Neural cell (in vitro differentiated cells): ENCODE results near the gene CLUH. TPM values are rescaled to one million over a fixed set of nuclear protein-coding genes. Genes with fewer than 3 reads are reported as not detected.

Experiments used
- H2AFZ ChIP-seq: fragments of 200-600, 300-800 bp; sonication (generic), shearing (Covaris generic); 2 replicates; pipeline ENCODE4 v1.6.0; 2014; ENCODE audit warnings: low read depth, mild to moderate bottlenecking, antibody characterized with exemption, low read length, moderate library complexity
- H3F3A ChIP-seq: fragments of 200-600 bp; shearing (Covaris generic); 2 replicates; pipeline ENCODE4 v1.6.1; 2016; ENCODE audit warnings: mild to moderate bottlenecking, moderate library complexity, mixed read lengths, antibody characterized with exemption, low read length; ENCODE audit not compliant: insufficient read depth, poor library complexity, severe bottlenecking
- H3K27ac ChIP-seq: fragments of 200-600, 300-800 bp; sonication (generic), shearing (Covaris generic); 2 replicates; pipeline ENCODE4 v1.5.1; 2014; ENCODE audit warnings: mild to moderate bottlenecking, low read length, moderate library complexity
- H3K27me3 ChIP-seq: fragments of 300-800, 200-600 bp; sonication (generic), shearing (Covaris generic); 2 replicates; pipeline ENCODE4 v1.6.0; 2014; ENCODE audit warnings: mild to moderate bottlenecking, low read depth, low read length, moderate library complexity; ENCODE audit not compliant: insufficient read depth
- H3K36me3 ChIP-seq: fragments of 300-800, 200-600 bp; sonication (generic), shearing (Covaris generic); 2 replicates; pipeline ENCODE4 v1.5.1; 2014; ENCODE audit warnings: mild to moderate bottlenecking, antibody characterized with exemption, low read length, moderate library complexity; ENCODE audit not compliant: insufficient read depth
- H3K4me2 ChIP-seq: fragments of 300-800, 200-600 bp; sonication (generic), shearing (Covaris generic); 2 replicates; pipeline ENCODE4 v1.6.0; 2014; ENCODE audit warnings: mild to moderate bottlenecking, low read length
- H3K4me3 ChIP-seq: fragments of 300-800, 200-600 bp; sonication (generic), shearing (Covaris generic); 2 replicates; pipeline ENCODE4 v1.5.1; 2014; ENCODE audit warnings: mild to moderate bottlenecking, low read length, moderate library complexity
- H3K79me2 ChIP-seq: fragments of 200-600 bp; shearing (Covaris generic); replicated peaks from 2 replicates; pipeline ENCODE4 v1.6.0; 2014; ENCODE audit warnings: mild to moderate bottlenecking, low read length, moderate library complexity; ENCODE audit not compliant: insufficient read depth
- H3K9ac ChIP-seq: fragments of 300-800, 200-600 bp; sonication (generic), shearing (Covaris generic); 2 replicates; pipeline ENCODE4 v1.6.1; 2016; ENCODE audit warnings: mild to moderate bottlenecking, low read length, mixed read lengths
- H3K9me2 ChIP-seq: fragments of 200-600 bp; shearing (Covaris generic); 2 replicates; pipeline ENCODE4 v1.6.1; 2016; ENCODE audit warnings: mild to moderate bottlenecking, low read length, mixed read lengths; ENCODE audit not compliant: insufficient read depth
- H3K9me3 ChIP-seq: fragments of 200-600, 300-800 bp; sonication (generic), shearing (Covaris generic); 2 replicates; pipeline ENCODE4 v1.6.1; 2016; ENCODE audit warnings: mild to moderate bottlenecking, mixed run types, low read length, moderate library complexity, mixed read lengths
- H4K20me1 ChIP-seq: fragments of 200-600 bp; shearing (Covaris generic); 2 replicates; pipeline ENCODE4 v1.6.1; 2016; ENCODE audit warnings: mild to moderate bottlenecking, mixed run types; ENCODE audit not compliant: insufficient read depth
- CTCF ChIP-seq: fragments of 450-650 bp; IDR thresholded peaks from 2 replicates; pipeline ENCODE4 v1.5.1; 2014; ENCODE audit warnings: antibody characterized with exemption, mild to moderate bottlenecking, moderate library complexity; ENCODE audit not compliant: poor library complexity, severe bottlenecking
- EP300 ChIP-seq: fragments of 450-650 bp; conservative IDR thresholded peaks from 2 replicates; pipeline ENCODE4 v1.6.1; 2014; ENCODE audit warnings: antibody characterized with exemption, mild to moderate bottlenecking, moderate library complexity; ENCODE audit not compliant: poor library complexity, severe bottlenecking
- EZH2 ChIP-seq: fragments of 200-600, 300-800 bp; shearing (Covaris generic), sonication (generic); IDR thresholded peaks from 2 replicates; pipeline ENCODE4 v1.6.1; 2014; ENCODE audit warnings: antibody characterized with exemption, low read length, borderline replicate concordance, mild to moderate bottlenecking; ENCODE audit not compliant: insufficient read depth, poor library complexity, severe bottlenecking
- MXI1 ChIP-seq: fragments of 450-650 bp; conservative IDR thresholded peaks from 2 replicates; pipeline ENCODE4 v1.6.1; 2014; ENCODE audit warnings: antibody characterized with exemption, mild to moderate bottlenecking; ENCODE audit not compliant: poor library complexity, severe bottlenecking
- POLR2AphosphoS5 ChIP-seq: IDR thresholded peaks from 2 replicates; pipeline ENCODE4 v1.6.1; 2012
- RAD21 ChIP-seq: fragments of 450-650 bp; conservative IDR thresholded peaks from 2 replicates; pipeline ENCODE4 v1.6.1; 2014; ENCODE audit warnings: antibody characterized with exemption, mild to moderate bottlenecking, moderate library complexity
- REST ChIP-seq: IDR thresholded peaks from 2 replicates; pipeline ENCODE4 v1.6.1; 2012; ENCODE audit warnings: borderline replicate concordance
- SMC3 ChIP-seq: fragments of 450-650 bp; conservative IDR thresholded peaks from 2 replicates; pipeline ENCODE4 v1.6.1; 2014; ENCODE audit warnings: antibody characterized with exemption, mild to moderate bottlenecking, moderate library complexity; ENCODE audit not compliant: poor library complexity
- TAF1 ChIP-seq: IDR thresholded peaks from 2 replicates; pipeline ENCODE4 v1.6.1; 2012; ENCODE audit warnings: low read depth
- polyA plus RNA-seq: library from polyadenylated mRNA; depleted of rRNA; stranded (reverse); fragments of >200 nt; gene quantifications from 2 replicates; pipeline ENCODE4 v1.2.3, GENCODE V29; 2014

The CLUH gene
- polyA plus RNA-seq, 1 donor from 2014 or later, result 18.6 TPM

- H3K36me3 ChIP-seq, result no peaks in the 10 kb centered on the region
- no peaks in the 10 kb centered on the region for H3K27me3 ChIP-seq
- no peak overlapping the region for H3K4me2 ChIP-seq
- no peaks in the 10 kb centered on the region for H3K79me2 ChIP-seq
- no peak overlapping the region for H3K4me3 ChIP-seq
- H2AFZ ChIP-seq, result no peak overlapping the region
- no peaks in the 10 kb centered on the region for H4K20me1 ChIP-seq
- H3K9ac ChIP-seq, result no peak overlapping the region
- no peaks in the 10 kb centered on the region for H3F3A ChIP-seq
- no peaks in the 10 kb centered on the region for H3K9me2 ChIP-seq
- TF ChIP-seq CTCF (no peak), EP300 (no peak)
- no peak overlapping the region for H3K27ac ChIP-seq
- H3K9me3 ChIP-seq, result no peaks in the 10 kb centered on the region
Observed at GRCh38 chr17:2704890-2705248, 6.7 kb downstream of the CLUH start.

GRCh38 chr17:2704031-2704889 lies 7.3 kb downstream of the CLUH start:
- Histone ChIP-seq H3K4me3 (no peak overlapping the region), H3K9me3 (no peaks in the 10 kb centered on the region), H4K20me1 (no peaks in the 10 kb centered on the region), H3K36me3 (no peaks in the 10 kb centered on the region), H3F3A (no peaks in the 10 kb centered on the region), H2AFZ (no peak overlapping the region), H3K27me3 (no peaks in the 10 kb centered on the region), H3K4me2 (no peak overlapping the region), H3K79me2 (no peaks in the 10 kb centered on the region), H3K27ac (no peak overlapping the region), H3K9me2 (no peaks in the 10 kb centered on the region), H3K9ac (no peak overlapping the region)
- TF ChIP-seq TAF1 (no peak), MXI1 (no peak), EP300 (no peak), CTCF (no peak), REST (no peak), POLR2AphosphoS5 (no peak), RAD21 (no peak), EZH2 (no peak), SMC3 (no peak)
